Panc1 (cell line): ENCODE results near the gene TFB1M.

Experiments
- CTCF ChIP-seq: fragments of 450-650 bp; IDR thresholded peaks from 2 replicates; pipeline ENCODE4 v1.5.1; 2017; ENCODE audit warnings: mild to moderate bottlenecking
- SIN3A ChIP-seq: IDR thresholded peaks from 2 replicates; pipeline ENCODE4 v1.6.1; 2012; ENCODE audit warnings: low read depth, mild to moderate bottlenecking, low read length, moderate library complexity, borderline replicate concordance; ENCODE audit not compliant: insufficient read depth
- TCF7L2 ChIP-seq: IDR thresholded peaks from 2 replicates; pipeline ENCODE4 v1.6.1; 2011; ENCODE audit warnings: mild to moderate bottlenecking, low read depth, low read length, inconsistent platforms

- TF ChIP-seq CTCF (no peak), SIN3A (no peak), TCF7L2 (no peak)
Measured at GRCh38 chr6:155275808-155276480, 38.3 kb downstream of the TFB1M start.
